Measurements from ENCODE around the gene SH3BP2.

SH3BP2 gene

GRCh38 chr4:2858451-2859217, 65.7 kb downstream of the SH3BP2 start:
- DNase-seq, result no peak

GRCh38 chr4:2859514-2859913, 66.6 kb downstream of the SH3BP2 start:
- no peak for DNase-seq

GRCh38 chr4:2860391-2861348, 67.8 kb downstream of the SH3BP2 start:
- peak; percentile 43 to 51 for DNase-seq

- no peak for DNase-seq
Measured at GRCh38 chr4:2861631-2862436, 68.9 kb downstream of the SH3BP2 start.

GRCh38 chr4:2862528-2862927, 69.6 kb downstream of the SH3BP2 start:
- DNase-seq, result no peak

GRCh38 chr4:2863649-2864048, 70.8 kb downstream of the SH3BP2 start:
- no peak for DNase-seq

- no peak for DNase-seq
Measured at GRCh38 chr4:2865196-2865780, 72.4 kb downstream of the SH3BP2 start.

- no peak for DNase-seq
Measured at GRCh38 chr4:2866160-2866861, 73.4 kb downstream of the SH3BP2 start.

- DNase-seq, result no peak
Measured at GRCh38 chr4:2866891-2867290, 74.0 kb downstream of the SH3BP2 start.

GRCh38 chr4:2867758-2868491, 75.0 kb downstream of the SH3BP2 start:
- DNase-seq, result no peak

- no peak for DNase-seq
Measured at GRCh38 chr4:2868877-2869487, 76.1 kb downstream of the SH3BP2 start.

GRCh38 chr4:2869659-2870058, 76.8 kb downstream of the SH3BP2 start:
- no peak for DNase-seq

GRCh38 chr4:2870082-2870481, 77.2 kb downstream of the SH3BP2 start:
- DNase-seq, result no peak

GRCh38 chr4:2871466-2871865, 78.6 kb downstream of the SH3BP2 start:
- peak; percentile 15 to 31 for DNase-seq

- DNase-seq, result peak; percentile 12 to 31
Measured at GRCh38 chr4:2871911-2872310, 79.0 kb downstream of the SH3BP2 start.

GRCh38 chr4:2873329-2873728, 80.4 kb downstream of the SH3BP2 start:
- no peak for DNase-seq

GRCh38 chr4:2874861-2875260, 82.0 kb downstream of the SH3BP2 start:
- DNase-seq, result no peak

- no peak for DNase-seq
Measured at GRCh38 chr4:2875556-2875955, 82.7 kb downstream of the SH3BP2 start.

GRCh38 chr4:2878346-2878745, 85.5 kb downstream of the SH3BP2 start:
- DNase-seq, result no peak

- no peak for DNase-seq
Measured at GRCh38 chr4:2879026-2879425, 86.1 kb downstream of the SH3BP2 start.

- DNase-seq, result no peak
Measured at GRCh38 chr4:2881431-2881830, 88.5 kb downstream of the SH3BP2 start.
